Skeletal muscle satellite cell (primary cell): ENCODE data around the gene CEACAM6.

Source experiments
- H3K27me3 ChIP-seq: 2 replicates; pipeline ENCODE4 v1.7.0; 2013; ENCODE audit warnings: low read length; ENCODE audit not compliant: control insufficient read depth, insufficient read depth
- H3K36me3 ChIP-seq: 2 replicates; pipeline ENCODE4 v1.7.0; 2013; ENCODE audit warnings: mild to moderate bottlenecking, control low read depth, low read length; ENCODE audit not compliant: insufficient read depth
- H3K4me1 ChIP-seq: 2 replicates; pipeline ENCODE4 v1.7.0; 2013; ENCODE audit warnings: low read length; ENCODE audit not compliant: control insufficient read depth, insufficient read depth
- H3K4me2 ChIP-seq: 2 replicates; pipeline ENCODE4 v1.7.0; 2013; ENCODE audit warnings: mild to moderate bottlenecking, low read length
- H3K4me3 ChIP-seq: 2 replicates; pipeline ENCODE4 v1.7.0; 2013; ENCODE audit warnings: low read length
- H3K9ac ChIP-seq: 2 replicates; pipeline ENCODE4 v1.7.0; 2013; ENCODE audit warnings: mild to moderate bottlenecking, low read depth, low read length, moderate library complexity
- H3K9me3 ChIP-seq: replicated peaks from 2 replicates; pipeline ENCODE4 v1.7.0; 2013; ENCODE audit warnings: mild to moderate bottlenecking, control low read depth, low read length

CEACAM6 gene

GRCh38 chr19:41726493-41726892 lies 28.8 kb upstream of the CEACAM6 start:
- Histone ChIP-seq H3K4me1 (no peaks in the 10 kb centered on the region), H3K9me3 (no peaks in the 10 kb centered on the region), H3K4me3 (no peak overlapping the region), H3K9ac (no peak overlapping the region), H3K4me2 (no peak overlapping the region), H3K36me3 (no peaks in the 10 kb centered on the region), H3K27me3 (peaks cover 5% of the 10 kb centered on the region)

- Histone ChIP-seq H3K4me3 (no peak overlapping the region), H3K9ac (no peak overlapping the region), H3K36me3 (no peaks in the 10 kb centered on the region), H3K4me2 (no peak overlapping the region), H3K9me3 (no peaks in the 10 kb centered on the region), H3K27me3 (peaks cover 13% of the 10 kb centered on the region), H3K4me1 (no peaks in the 10 kb centered on the region)
These were observed 21.2 kb upstream of the CEACAM6 start for GRCh38 chr19:41734156-41734555.

GRCh38 chr19:41734585-41734984 lies 20.7 kb upstream of the CEACAM6 start:
- Histone ChIP-seq H3K9ac (no peak overlapping the region), H3K4me3 (no peak overlapping the region), H3K27me3 (peaks cover 15% of the 10 kb centered on the region), H3K9me3 (no peaks in the 10 kb centered on the region), H3K4me1 (no peaks in the 10 kb centered on the region), H3K4me2 (no peak overlapping the region), H3K36me3 (no peaks in the 10 kb centered on the region)

GRCh38 chr19:41735071-41735600 lies 20.2 kb upstream of the CEACAM6 start:
- H3K36me3 ChIP-seq, result no peaks in the 10 kb centered on the region
- no peak overlapping the region for H3K4me2 ChIP-seq
- no peaks in the 10 kb centered on the region for H3K4me1 ChIP-seq
- H3K4me3 ChIP-seq, result no peak overlapping the region
- H3K9me3 ChIP-seq, result no peaks in the 10 kb centered on the region
- H3K27me3 ChIP-seq, result peaks cover 18% of the 10 kb centered on the region
- H3K9ac ChIP-seq, result no peak overlapping the region

- Histone ChIP-seq H3K9ac (no peak overlapping the region), H3K27me3 (peaks cover 18% of the 10 kb centered on the region), H3K36me3 (no peaks in the 10 kb centered on the region), H3K4me3 (no peak overlapping the region), H3K9me3 (no peaks in the 10 kb centered on the region), H3K4me1 (no peaks in the 10 kb centered on the region), H3K4me2 (no peak overlapping the region)
These were observed 16.0 kb upstream of the CEACAM6 start for GRCh38 chr19:41739361-41739760.

- H3K4me2 ChIP-seq, result no peak overlapping the region
- H3K27me3 ChIP-seq, result peaks cover 22% of the 10 kb centered on the region
- H3K9ac ChIP-seq, result no peak overlapping the region
- no peaks in the 10 kb centered on the region for H3K4me1 ChIP-seq
- no peaks in the 10 kb centered on the region for H3K9me3 ChIP-seq
- no peaks in the 10 kb centered on the region for H3K36me3 ChIP-seq
- no peak overlapping the region for H3K4me3 ChIP-seq
These were observed 14.7 kb upstream of the CEACAM6 start for GRCh38 chr19:41740415-41741243.

GRCh38 chr19:41741244-41741554 lies 14.1 kb upstream of the CEACAM6 start:
- Histone ChIP-seq H3K27me3 (peaks cover 26% of the 10 kb centered on the region), H3K4me1 (no peaks in the 10 kb centered on the region), H3K4me3 (no peak overlapping the region), H3K9ac (no peak overlapping the region), H3K36me3 (no peaks in the 10 kb centered on the region), H3K9me3 (no peaks in the 10 kb centered on the region), H3K4me2 (no peak overlapping the region)

GRCh38 chr19:41744850-41745249 lies 10.5 kb upstream of the CEACAM6 start:
- Histone ChIP-seq H3K4me1 (no peaks in the 10 kb centered on the region), H3K4me3 (no peak overlapping the region), H3K9me3 (no peaks in the 10 kb centered on the region), H3K9ac (no peak overlapping the region), H3K4me2 (no peak overlapping the region), H3K36me3 (no peaks in the 10 kb centered on the region), H3K27me3 (peaks cover 27% of the 10 kb centered on the region)

GRCh38 chr19:41745756-41746155 lies 9.6 kb upstream of the CEACAM6 start:
- H3K4me1 ChIP-seq, result no peaks in the 10 kb centered on the region
- no peaks in the 10 kb centered on the region for H3K36me3 ChIP-seq
- no peak overlapping the region for H3K4me2 ChIP-seq
- no peak overlapping the region for H3K9ac ChIP-seq
- H3K4me3 ChIP-seq, result no peak overlapping the region
- no peaks in the 10 kb centered on the region for H3K9me3 ChIP-seq
- H3K27me3 ChIP-seq, result peaks cover 24% of the 10 kb centered on the region

- Histone ChIP-seq H3K4me2 (no peak overlapping the region), H3K4me3 (no peak overlapping the region), H3K9ac (no peak overlapping the region), H3K9me3 (no peaks in the 10 kb centered on the region), H3K36me3 (no peaks in the 10 kb centered on the region), H3K27me3 (peaks cover 29% of the 10 kb centered on the region), H3K4me1 (no peaks in the 10 kb centered on the region)
These were observed 8.6 kb upstream of the CEACAM6 start for GRCh38 chr19:41746593-41747227.

- H3K36me3 ChIP-seq, result no peaks in the 10 kb centered on the region
- no peaks in the 10 kb centered on the region for H3K4me1 ChIP-seq
- H3K27me3 ChIP-seq, result peaks cover 29% of the 10 kb centered on the region
- no peak overlapping the region for H3K4me2 ChIP-seq
- H3K9me3 ChIP-seq, result no peaks in the 10 kb centered on the region
- no peak overlapping the region for H3K4me3 ChIP-seq
- no peak overlapping the region for H3K9ac ChIP-seq
These were observed 7.3 kb upstream of the CEACAM6 start for GRCh38 chr19:41748012-41748411.
